Glomerular visceral epithelial cell (primary cell): ENCODE results near the gene ERAL1.
"Not testable (repeated sequence)": the region's sequence is repeated elsewhere in the genome, so short reads cannot be mapped to it uniquely, and the experiment has no call there.

Experiments
- DNase-seq: peaks from one replicate; pipeline ENCODE4 v3.0.0-alpha.2; 2016; ENCODE audit errors: extremely low spot score

ERAL1 gene

GRCh38 chr17:28879886-28880571 lies 25.2 kb downstream of the ERAL1 start:
- DNase-seq, result no peak

- no peak for DNase-seq
Measured at GRCh38 chr17:28880572-28880945, 25.7 kb downstream of the ERAL1 start.

DNA sequence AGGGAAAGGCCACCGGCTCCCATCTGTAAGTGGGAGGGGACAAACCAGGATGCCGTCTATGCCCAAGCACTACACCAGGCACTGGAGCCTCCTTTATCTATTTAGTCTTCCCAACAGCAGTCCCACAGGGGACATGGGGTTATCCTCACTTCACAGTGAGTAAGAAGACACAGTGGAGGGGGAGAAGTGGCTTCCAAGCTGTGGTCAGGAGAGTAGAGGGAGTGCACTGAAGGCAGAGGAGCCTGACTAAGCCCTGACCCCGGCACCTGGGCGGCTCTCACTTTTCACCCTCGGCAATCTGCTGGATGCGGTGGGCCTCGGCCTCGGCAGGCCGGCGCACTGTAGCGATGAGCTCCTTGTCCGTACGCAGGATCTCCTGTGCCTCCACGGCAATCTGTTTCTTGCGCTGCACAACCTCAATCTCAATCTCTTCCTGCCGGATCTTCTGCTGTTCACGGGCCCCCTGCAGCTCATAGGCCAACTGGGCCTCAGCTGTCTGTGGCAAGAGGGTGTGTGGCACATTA lies 26.8 kb downstream of the ERAL1 start:
- no peak for DNase-seq

GRCh38 chr17:28882154-28882895 lies 27.5 kb downstream of the ERAL1 start:
- no peak for DNase-seq

DNA sequence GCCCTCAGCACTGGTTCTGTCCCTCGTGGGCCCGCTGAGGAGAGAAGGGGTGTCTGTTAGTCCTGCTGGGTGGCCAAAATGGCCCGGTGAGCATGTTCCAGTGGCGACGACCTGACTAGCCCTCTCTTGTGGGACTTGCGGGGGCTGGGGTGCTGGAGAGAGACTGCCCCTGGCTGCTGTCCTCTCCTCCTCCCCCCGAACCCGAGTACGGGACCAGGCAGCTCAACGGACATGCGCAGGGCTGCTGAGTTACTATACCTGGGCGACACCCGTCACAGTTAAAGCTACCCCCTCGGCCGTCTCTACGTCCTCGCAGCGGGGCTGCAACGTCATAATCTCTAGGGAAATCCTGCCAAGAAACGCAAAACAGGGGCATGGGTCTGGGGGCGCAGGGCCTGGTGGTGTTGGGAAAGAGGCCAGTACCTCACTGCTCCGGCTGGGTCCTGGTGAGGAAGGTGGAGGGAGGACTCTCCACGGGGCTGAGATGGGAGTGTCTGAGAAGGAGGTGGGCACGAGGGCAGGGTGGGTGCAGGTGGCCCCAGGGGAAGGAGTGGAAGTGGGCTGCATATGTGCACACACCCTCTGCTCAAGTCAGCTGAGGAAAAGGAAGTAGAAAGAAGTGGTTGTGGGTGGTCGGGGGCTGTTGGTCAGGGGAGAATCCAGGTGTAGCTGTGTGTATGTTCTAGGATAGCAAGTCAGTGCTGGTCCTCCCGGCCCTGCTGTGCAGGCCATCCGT lies 29.3 kb downstream of the ERAL1 start:
- no peak for DNase-seq

GRCh38 chr17:28885363-28885762 lies 30.5 kb downstream of the ERAL1 start:
- DNase-seq, result no peak

DNA sequence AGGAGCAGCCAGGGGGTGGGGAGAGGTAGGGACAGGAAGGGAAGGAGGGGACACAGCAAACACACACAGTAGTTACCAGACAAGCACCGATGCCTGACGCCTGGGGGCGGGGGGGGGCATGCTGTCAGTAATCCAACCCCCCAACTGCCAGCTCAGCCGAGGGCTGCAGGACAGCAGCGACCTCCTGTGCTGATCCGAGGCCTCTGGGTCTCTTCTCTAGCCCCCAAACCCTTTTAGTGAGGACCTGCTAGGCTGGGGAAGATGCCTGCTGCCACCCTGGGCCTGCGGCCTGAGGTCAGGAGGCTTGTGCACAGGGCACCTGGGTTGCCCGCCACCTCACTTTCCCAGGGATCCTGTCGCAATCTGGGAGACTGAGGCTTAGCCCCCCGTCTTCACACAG lies 31.1 kb downstream of the ERAL1 start:
- DNase-seq, result no peak

DNA sequence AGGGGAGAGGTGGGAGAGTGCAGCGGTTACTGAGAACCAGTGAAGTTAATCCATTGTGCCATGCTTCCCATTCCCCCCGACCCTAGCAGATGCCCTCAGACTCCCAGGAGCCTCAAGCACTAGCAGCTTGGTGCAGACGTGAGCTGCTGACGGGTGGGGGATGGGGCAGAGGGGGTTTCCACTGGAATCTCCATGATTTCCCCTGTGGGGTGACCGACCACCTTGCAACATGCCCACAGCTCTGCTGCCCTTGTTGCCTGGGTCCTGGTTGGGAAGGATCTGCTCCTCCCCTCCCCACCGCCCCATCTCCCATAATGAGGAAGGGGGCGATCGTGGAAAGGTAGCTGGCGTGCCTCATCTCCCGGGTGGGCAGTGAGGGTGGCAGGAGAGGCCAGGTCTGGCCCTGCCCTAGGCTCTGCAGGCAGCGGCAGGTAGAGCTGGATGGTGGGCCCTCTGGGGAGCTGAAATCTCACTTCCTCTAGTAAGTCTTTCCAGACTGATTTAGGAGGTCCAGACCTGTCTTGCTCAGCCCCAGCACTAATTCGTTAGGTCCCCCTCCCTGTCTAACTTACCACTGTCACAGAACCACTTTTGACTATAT lies 33.2 kb downstream of the ERAL1 start:
- DNase-seq, result no peak

DNA sequence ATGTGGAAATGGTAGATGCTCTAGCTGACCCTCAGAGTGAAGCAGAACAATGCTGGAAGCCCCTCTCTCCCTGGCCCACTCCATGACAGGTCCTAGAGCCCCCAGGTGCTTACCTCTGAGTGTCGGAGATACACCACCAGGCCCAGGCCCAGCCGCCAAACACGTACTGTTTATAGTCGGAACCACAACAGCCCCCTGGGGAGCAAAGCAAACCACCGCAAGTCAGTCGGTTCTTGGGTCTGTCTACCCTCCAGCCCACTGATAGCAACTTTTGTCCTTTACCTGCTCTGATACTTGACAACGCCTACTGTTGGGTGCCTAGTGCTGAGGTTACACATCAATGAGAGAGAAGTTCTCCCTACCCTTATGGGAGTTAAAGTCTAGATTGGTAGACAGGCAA lies 34.0 kb downstream of the ERAL1 start:
- DNase-seq, result no peak

GRCh38 chr17:28889996-28890395 lies 35.2 kb downstream of the ERAL1 start:
- no peak for DNase-seq

GRCh38 chr17:28891201-28891600 lies 36.4 kb downstream of the ERAL1 start:
- no peak for DNase-seq

DNA sequence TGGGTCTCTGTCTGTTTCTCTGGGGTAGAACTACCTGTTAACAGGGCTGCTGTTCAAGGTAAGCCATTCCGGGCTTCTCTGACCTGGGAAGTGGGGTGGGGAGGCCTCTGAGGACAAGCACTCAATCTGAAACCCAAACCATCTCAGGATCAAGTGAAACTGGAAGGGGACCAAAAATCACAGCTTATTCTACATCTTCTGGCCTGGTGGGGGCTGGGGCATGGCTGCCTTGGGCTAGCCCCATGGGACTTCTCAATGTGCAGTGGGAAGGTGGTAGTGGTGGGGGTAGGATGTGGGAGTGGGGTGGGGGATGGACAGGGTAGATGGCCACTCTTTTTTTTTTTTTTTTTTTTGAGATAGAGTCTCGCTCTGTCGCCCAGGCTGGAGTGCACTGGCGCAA lies 37.2 kb downstream of the ERAL1 start:
- DNase-seq, result no peak

- not testable (repeated sequence) for DNase-seq
Measured at GRCh38 chr17:28893248-28894183, 38.7 kb downstream of the ERAL1 start.

DNA sequence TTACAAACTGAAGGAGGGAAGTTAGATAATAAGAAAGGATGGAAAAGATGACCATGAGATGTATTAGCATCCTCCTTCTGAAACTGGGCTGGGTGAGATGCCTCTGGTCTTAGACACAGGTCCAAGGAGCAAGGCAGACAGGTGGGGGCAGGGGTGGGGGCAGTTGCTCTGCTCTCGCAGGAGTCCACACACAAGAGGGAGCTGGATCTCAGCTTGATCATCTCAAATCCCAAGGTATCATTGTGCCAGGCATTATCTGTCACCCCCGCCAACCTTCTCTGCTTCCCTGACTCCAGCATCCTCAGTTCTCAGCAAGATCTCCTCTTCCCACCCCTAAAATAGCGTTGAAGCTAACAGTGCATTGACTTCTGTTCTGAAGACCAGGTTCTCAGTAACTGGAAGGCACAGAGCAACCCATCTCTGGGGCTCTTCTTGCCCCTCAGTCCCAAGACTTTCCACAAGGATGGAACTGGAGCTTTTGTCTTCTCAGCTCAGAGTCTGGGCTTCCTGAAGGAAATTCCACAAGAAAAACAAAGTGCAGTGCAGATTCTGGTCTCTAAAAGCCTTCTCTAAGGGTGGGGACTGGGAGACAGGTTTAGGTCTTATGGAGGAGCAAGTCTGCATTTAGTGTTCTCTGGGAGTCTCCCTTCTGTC lies 41.1 kb downstream of the ERAL1 start:
- DNase-seq, result no peak

DNA sequence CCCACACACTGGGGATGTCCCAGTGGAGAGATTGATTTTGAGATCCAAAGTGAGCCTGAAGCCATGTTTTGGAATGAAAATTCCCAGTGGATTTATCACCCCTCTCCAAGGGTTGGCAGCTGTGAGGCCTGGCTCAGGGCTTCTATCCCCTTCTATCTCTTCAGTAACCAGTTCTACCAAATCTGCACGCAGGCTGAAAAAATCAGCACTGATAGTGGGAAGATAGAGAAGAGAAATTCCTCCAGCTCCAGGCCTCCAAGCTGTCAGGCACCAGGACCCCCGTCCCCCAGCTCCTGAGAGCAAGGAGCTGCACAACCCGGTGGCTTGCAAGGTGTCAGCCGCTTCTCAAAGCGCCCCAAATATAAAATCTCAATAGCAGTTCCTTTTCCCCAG lies 41.7 kb downstream of the ERAL1 start:
- peak; percentile 18 for DNase-seq

- DNase-seq, result peak; percentile 58
Measured at GRCh38 chr17:28896884-28897768, 42.3 kb downstream of the ERAL1 start, which contains the start of gene FLOT2. FLOT2 (minus strand) TSS chr17:28897733; CDS start chr17:28897574, 159 bp downstream.

DNA sequence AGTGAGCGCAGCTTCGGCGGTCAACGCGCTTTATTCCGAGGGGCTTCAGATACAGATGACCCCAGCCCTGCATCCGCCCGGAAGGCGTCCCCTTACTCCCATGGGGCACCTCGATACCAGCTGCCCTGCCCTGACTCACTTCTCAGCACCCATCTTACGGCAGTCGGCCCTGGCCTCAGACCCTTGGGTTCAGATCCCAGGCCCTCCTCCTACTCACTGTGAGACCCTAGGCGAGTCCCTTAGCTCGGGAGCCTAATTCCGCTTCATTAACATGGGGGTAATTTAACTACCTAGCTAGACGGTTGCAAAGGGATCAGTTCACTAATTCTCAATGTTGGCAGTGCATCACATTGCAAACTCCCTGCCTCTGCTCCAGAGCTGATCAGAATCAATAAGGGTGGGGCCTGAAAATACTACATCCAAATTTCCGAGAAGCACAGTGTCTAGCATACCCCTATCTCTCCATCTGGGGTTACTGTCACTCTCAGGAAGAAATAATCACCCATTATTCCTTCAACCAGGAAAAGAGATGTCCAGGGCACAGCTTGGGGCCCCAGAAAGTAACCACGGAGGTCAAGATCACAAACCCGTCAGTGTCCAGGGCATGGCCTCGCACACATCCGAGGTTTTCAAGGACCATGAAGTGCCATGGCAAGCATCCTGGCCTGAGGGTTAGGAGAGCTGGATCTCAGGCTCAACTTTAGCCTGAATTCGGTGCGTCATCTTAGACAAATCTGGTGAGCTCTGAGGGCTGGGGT lies 43.1 kb downstream of the ERAL1 start:
- no peak for DNase-seq

DNA sequence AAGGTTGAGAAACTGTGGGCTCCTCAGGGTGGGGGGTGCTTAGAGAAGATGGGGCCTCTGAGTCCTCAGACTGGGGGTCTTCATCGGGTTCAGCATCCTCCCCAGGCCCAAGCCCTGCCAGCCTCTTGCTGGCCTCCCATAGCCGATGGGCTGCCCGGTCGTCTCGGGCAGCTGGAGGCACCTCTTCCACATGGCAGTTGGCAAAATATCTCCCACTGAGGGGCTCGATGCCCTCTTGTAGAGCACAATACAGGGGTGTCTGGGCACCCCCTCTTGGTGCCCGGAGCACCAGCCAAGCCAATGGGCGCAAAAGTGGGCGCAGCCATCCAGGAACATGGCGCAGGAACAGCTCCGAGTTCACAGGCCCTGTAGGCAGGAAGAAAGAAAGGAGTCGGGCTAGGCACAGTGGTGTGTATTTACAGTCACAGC lies 43.7 kb downstream of the ERAL1 start:
- no peak for DNase-seq
